Activated B cell treated with CpG ODN at 0.5 μM for 24 hours (primary cell): ENCODE data around the gene TSPAN10. TPM values are rescaled to one million over a fixed set of nuclear protein-coding genes. Genes with fewer than 3 reads are reported as not detected.

ENCODE experiments used
- ATAC-seq: fragments of 200-7000 bp; cut with Tn5 transposase; one replicate; pipeline ENCODE4 v1.10.0; 2021; ENCODE audit warnings: low read depth, mild to moderate bottlenecking, moderate library complexity
- CTCF ChIA-PET: fragments of 350-600 bp; sonication (Branson Sonifier 250); formaldehyde crosslinking; loops from one replicate; lab custom pipeline; 2021; ENCODE audit warnings: antibody characterized with exemption; lab: Charles Lee
- POLR2A ChIA-PET: fragments of 350-600 bp; sonication (Branson Sonifier 250); formaldehyde crosslinking; loops from one replicate; lab custom pipeline; 2021; ENCODE audit warnings: antibody characterized with exemption; lab: Charles Lee
- DNase-seq: peaks from one replicate; pipeline ENCODE4 v3.0.0; 2022
- H3K27ac Mint-ChIP-seq: one replicate; pipeline ENCODE4 v1.8.0; 2020; ENCODE audit warnings: mixed read lengths
- H3K27me3 Mint-ChIP-seq: one replicate; pipeline ENCODE4 v1.8.0; 2021; ENCODE audit warnings: mixed read lengths
- H3K36me3 Mint-ChIP-seq: one replicate; pipeline ENCODE4 v1.8.0; 2021; ENCODE audit warnings: low read depth, mixed read lengths
- H3K4me1 Mint-ChIP-seq: one replicate; pipeline ENCODE4 v1.8.0; 2021; ENCODE audit warnings: mixed read lengths
- H3K4me3 Mint-ChIP-seq: one replicate; pipeline ENCODE4 v1.8.0; 2020; ENCODE audit warnings: mild to moderate bottlenecking, mixed read lengths
- H3K9me3 Mint-ChIP-seq: one replicate; pipeline ENCODE4 v1.8.0; 2020; ENCODE audit warnings: mixed read lengths
- intact Hi-C: fragments of 100-400 bp; cut with micrococcal nuclease; formaldehyde crosslinking; loops from one replicate; pipeline ENCODE4 v1.15.1; 2024
- total RNA-seq: library from RNA; stranded (reverse); gene quantifications from 2 replicates; pipeline ENCODE4 v1.2.3, GENCODE V29; 2022
- TF ChIP-seq, protein P1 (sequence below): fragments of 200-600 bp; IDR thresholded peaks from one replicate; pipeline ENCODE4 v1.8.0; 2022; ENCODE audit warnings: antibody characterized with exemption, mild to moderate bottlenecking

TSPAN10 gene
- total RNA-seq, 1 donor from 2014 or later: 0.95 TPM

DNA sequence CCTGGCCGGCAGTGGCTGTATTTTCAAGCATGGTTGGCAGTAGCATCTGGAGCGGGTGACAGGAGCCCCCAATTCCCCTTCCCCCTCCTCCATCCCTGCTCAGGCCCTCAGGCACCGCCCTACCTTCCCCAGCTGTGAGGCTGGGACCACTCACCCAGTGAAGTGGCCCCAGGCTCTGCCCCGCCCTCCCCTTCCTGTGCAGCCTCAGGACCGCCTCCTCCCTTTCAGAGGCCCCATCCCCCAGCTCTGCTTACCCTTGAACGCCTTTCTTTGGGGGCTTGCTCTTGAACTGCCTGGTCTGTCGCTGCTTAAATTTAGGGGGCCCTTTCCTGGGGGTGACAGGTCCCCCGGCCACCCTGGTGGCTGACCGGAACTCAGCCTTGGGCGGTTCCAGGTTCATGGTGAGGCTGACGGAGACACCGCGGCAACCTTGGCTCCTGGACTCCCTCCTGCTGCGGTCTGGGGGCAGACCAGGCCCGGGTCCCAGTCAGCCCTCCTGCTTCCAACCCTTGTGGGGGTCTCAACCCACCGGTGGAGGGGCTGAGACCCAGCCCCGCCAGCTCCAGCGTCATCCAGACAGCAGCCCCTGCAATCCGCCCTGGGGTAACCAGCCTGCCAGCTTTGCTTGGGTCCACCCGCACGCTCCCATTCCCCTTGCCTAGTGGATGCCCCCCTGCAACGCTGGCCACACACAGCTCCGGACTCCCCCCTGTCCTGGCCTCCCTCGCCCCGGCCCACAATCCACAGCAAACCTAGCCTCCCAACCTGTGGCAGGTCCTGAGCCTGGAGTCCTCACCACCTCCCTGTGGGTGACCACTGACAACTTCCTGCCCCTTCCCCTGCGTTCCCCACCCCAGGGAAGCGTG is 16.1 kb downstream of the TSPAN10 start:
- ATAC-seq (peak; percentile 87), DNase-seq (no peak)
- Mint-ChIP-seq H3K4me1 (peaks cover 19% of the 10 kb centered on the region), H3K27me3 (peaks cover 17% of the 10 kb centered on the region), H3K36me3 (no peaks in the 10 kb centered on the region), H3K27ac (no peak overlapping the region), H3K4me3 (peak overlapping the region; percentile 79), H3K9me3 (no peaks in the 10 kb centered on the region)
- POLR2A ChIA-PET: interaction anchor here (0.6 to 1.5 kb wide), 3 partner anchors 13 to 371 kb away, joined by 4 to 9 read pairs (median 4); partner anchors contain the start of genes CCDC137, NPLOC4 and OXLD1
- intact Hi-C loops: no loop called here
- CTCF ChIA-PET: no interaction called here
- TF ChIP-seq, protein P1, sequence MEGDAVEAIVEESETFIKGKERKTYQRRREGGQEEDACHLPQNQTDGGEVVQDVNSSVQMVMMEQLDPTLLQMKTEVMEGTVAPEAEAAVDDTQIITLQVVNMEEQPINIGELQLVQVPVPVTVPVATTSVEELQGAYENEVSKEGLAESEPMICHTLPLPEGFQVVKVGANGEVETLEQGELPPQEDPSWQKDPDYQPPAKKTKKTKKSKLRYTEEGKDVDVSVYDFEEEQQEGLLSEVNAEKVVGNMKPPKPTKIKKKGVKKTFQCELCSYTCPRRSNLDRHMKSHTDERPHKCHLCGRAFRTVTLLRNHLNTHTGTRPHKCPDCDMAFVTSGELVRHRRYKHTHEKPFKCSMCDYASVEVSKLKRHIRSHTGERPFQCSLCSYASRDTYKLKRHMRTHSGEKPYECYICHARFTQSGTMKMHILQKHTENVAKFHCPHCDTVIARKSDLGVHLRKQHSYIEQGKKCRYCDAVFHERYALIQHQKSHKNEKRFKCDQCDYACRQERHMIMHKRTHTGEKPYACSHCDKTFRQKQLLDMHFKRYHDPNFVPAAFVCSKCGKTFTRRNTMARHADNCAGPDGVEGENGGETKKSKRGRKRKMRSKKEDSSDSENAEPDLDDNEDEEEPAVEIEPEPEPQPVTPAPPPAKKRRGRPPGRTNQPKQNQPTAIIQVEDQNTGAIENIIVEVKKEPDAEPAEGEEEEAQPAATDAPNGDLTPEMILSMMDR: no peak

DNA sequence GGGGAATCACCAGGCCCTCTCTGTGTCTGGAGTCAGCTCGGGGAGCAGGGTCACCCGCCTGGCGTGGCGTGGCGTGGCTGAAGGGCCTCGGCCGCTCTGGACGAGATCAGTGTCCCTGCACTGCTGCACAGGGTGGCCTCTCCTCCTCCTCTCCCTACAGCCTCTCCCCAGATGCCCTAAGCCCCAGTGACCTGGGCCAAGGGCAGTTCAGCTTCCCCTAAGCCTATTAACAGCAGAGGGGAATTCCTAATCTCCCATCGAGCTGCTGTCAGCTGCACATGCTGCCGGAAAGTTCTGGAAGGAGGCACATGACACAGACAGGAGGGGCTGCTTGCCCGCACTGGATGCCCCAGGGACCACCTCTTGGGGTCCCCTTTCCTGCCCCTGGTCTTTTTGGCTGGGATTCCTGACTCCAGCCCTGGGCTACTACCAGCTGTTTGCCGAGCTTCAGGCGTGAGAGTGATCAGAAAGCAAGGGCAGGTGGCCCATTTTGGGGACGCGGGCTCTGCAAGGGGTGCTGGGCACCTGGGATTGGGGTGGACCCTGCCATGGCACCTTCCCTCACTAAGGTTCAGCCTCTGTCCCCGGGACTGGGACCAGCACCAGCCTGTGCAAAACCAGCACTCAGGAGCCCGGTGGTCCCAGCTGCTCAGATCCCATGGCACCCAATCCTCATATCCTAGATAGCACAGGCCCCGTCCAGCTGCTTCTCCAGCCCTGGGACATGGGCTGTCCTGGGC is 18.6 kb downstream of the TSPAN10 start:
- ChIA-PET POLR2A (interaction anchor here (0.5 to 1.6 kb wide), 2 partner anchors 11 to 81 kb away, joined by 3 to 4 read pairs; partner anchors contain the start of genes CCDC137 and OXLD1), CTCF (interaction anchor here (0.5 to 1.2 kb wide), 2 partner anchors 22 to 171 kb away, joined by 3 read pairs; no protein-coding TSS in a partner anchor)
- H3K4me1 Mint-ChIP-seq: peaks cover 19% of the 10 kb centered on the region

DNA sequence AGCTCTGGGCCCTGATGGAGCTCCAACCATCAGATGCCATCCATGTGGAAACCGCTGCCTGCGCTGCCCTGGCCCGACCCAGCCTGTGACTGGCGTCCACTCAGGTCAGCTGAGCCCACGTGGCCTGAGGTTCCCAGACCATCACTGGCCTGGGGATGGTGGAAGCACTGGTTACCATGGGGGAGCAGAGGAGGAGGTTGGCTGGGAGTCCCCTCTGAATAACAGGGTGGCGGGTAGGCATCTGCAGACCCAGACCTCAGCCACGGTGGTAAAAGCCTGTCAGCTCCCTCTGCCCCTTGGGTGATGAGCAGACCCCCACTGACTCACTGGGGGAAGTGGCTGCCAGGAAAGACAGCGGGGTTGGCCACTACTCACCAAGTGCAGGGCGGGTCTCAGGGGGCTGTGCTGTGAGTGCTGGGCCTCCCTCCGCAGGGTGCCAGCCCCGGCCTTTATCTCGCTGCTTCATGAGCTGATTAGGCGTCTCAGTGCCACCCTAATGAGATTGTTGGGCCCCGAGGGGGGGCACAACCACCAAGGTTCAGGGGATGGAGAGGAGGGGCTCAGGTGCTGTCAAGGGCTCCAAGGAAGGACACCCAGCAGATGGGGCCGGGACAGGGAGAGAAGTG is 19.2 kb downstream of the TSPAN10 start, which contains the start of gene PDE6G:
TSS of gene PDE6G (minus strand) at position 425 of the 626 bp plus-strand sequence. CDS start 3,237 bp downstream, outside the sequence.
- Mint-ChIP-seq H3K27ac (no peak within 1 kb of the TSS), H3K4me3 (no peak within 1 kb of the TSS), H3K27me3 (peaks cover 9% of the 10 kb centered on the region), H3K36me3 (no peaks in the 10 kb centered on the region), H3K9me3 (no peaks in the 10 kb centered on the region), H3K4me1 (peaks cover 19% of the 10 kb centered on the region)
- DNase-seq (no peak), ATAC-seq (no peak)
- ChIA-PET POLR2A (interaction anchor here (0.5 to 1.6 kb wide), 2 partner anchors 10 to 80 kb away, joined by 3 to 4 read pairs; partner anchors contain the start of genes CCDC137 and OXLD1), CTCF (interaction anchor here (0.5 to 1.2 kb wide), 2 partner anchors 23 to 172 kb away, joined by 3 read pairs; no protein-coding TSS in a partner anchor)
- TF ChIP-seq, protein P1: no peak
- intact Hi-C loops: no loop called here

More for the DNA sequence above, 18.6 kb downstream of the TSPAN10 start:
- Mint-ChIP-seq H3K9me3 (no peaks in the 10 kb centered on the region), H3K27me3 (peaks cover 9% of the 10 kb centered on the region), H3K36me3 (no peaks in the 10 kb centered on the region), H3K27ac (no peak overlapping the region), H3K4me3 (no peak overlapping the region)
- ATAC-seq (no peak), DNase-seq (no peak)
- TF ChIP-seq, protein P1: no peak
- intact Hi-C loops: no loop called here

DNA sequence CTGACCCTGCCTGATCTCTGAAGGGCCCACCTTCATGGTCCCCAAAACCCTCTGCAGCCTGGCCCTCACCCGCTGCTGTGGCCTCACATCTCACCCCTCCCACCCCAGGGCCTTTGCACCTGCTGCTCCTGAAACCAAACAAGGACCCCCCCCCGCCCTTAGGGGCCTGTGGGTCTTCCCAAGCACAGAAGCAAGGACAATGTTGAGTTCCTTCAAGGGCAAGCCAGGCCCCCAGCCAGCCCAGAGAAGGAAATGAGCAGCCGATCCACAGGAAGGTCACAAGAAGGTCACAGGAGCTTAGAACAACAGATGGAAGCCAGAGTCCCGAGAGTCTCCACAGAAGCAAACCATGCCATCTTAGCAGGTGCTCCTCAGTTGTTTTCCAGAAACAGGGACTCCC is 19.8 kb downstream of the TSPAN10 start:
- no peak overlapping the region for H3K4me3 Mint-ChIP-seq
- no peak for ATAC-seq
- no peak overlapping the region for H3K27ac Mint-ChIP-seq
- intact Hi-C loops: no loop called here
- POLR2A ChIA-PET: interaction anchor here (1.6 kb wide), 1 partner anchor 10 kb away, joined by 4 read pairs; the partner anchor contains the start of genes CCDC137 and OXLD1
- CTCF ChIA-PET: interaction anchor here (1.2 kb wide), 1 partner anchor 172 kb away, joined by 3 read pairs; no protein-coding TSS in a partner anchor
- H3K27me3 Mint-ChIP-seq: peaks cover 5% of the 10 kb centered on the region
- peaks cover 18% of the 10 kb centered on the region for H3K4me1 Mint-ChIP-seq
- H3K9me3 Mint-ChIP-seq: no peaks in the 10 kb centered on the region
- TF ChIP-seq, protein P1: no peak
- H3K36me3 Mint-ChIP-seq: no peaks in the 10 kb centered on the region
- no peak for DNase-seq
